IMR-90 (cell line): ENCODE data around the gene CTNND2. TPM values are rescaled to one million over a fixed set of nuclear protein-coding genes. Genes with fewer than 3 reads are reported as not detected.

Experiments used
- ATAC-seq: fragments of 200-7000 bp; cut with Tn5 transposase; 2 replicates; pipeline ENCODE4 v1.9.1; 2020; ENCODE audit warnings: low read depth, mild to moderate bottlenecking, moderate library complexity
- BruUV-seq: library from RNA; stranded (reverse); fragments of 400-500 nt; replicated peaks from 2 replicates; lab custom pipeline; 2021; lab: Mats Ljungman, UMichigan
- CTCF ChIA-PET: fragments of 300-600 bp; formaldehyde crosslinking; extraction: SDS; loops from one replicate; lab custom pipeline; 2021; ENCODE audit warnings: antibody characterized with exemption; lab: Yijun Ruan, JAX
- POLR2A ChIA-PET: fragments of 300-600 bp; sonication (Branson Sonifier 250); formaldehyde crosslinking; loops from one replicate; lab custom pipeline; 2022; ENCODE audit warnings: antibody characterized with exemption; ENCODE audit not compliant: unreplicated experiment; lab: Charles Lee
- DNase-seq: peaks from one replicate; pipeline ENCODE4 v3.0.0; 2013
- H2AFZ ChIP-seq: replicated peaks from 2 replicates; pipeline ENCODE3; 2013; ENCODE audit warnings: low read length, mild to moderate bottlenecking; ENCODE audit not compliant: poor library complexity
- H2AK5ac ChIP-seq: 2 replicates; pipeline ENCODE4 v1.6.1; 2013; ENCODE audit warnings: low read depth, low read length, inconsistent platforms
- H2AK9ac ChIP-seq: replicated peaks from 2 replicates; pipeline ENCODE3; 2013; ENCODE audit warnings: mild to moderate bottlenecking, low read depth, low read length, moderate library complexity; ENCODE audit not compliant: poor library complexity
- H2BK120ac ChIP-seq: 2 replicates; pipeline ENCODE4 v1.6.1; 2013; ENCODE audit warnings: low read depth, low read length, inconsistent platforms
- H2BK15ac ChIP-seq: 3 replicates; pipeline ENCODE4 v1.6.1; 2013; ENCODE audit warnings: low read depth, low read length, inconsistent platforms
- H2BK20ac ChIP-seq: 2 replicates; pipeline ENCODE4 v1.6.1; 2013; ENCODE audit warnings: low read depth, mild to moderate bottlenecking, inconsistent platforms, low read length, moderate library complexity
- H2BK5ac ChIP-seq: 2 replicates; pipeline ENCODE4 v1.6.1; 2013; ENCODE audit warnings: mild to moderate bottlenecking, low read depth, low read length, inconsistent platforms; ENCODE audit not compliant: poor library complexity, severe bottlenecking
- H3K14ac ChIP-seq: replicated peaks from 2 replicates; pipeline ENCODE4 v1.6.1; 2013; ENCODE audit warnings: low read depth, low read length, inconsistent platforms
- H3K18ac ChIP-seq: 2 replicates; pipeline ENCODE4 v1.6.1; 2013; ENCODE audit warnings: low read depth, low read length, control low read depth
- H3K23ac ChIP-seq: 2 replicates; pipeline ENCODE4 v1.6.1; 2013; ENCODE audit warnings: low read depth, low read length, inconsistent platforms
- H3K27ac ChIP-seq: 2 replicates; pipeline ENCODE4 v1.5.1; 2013; ENCODE audit warnings: mild to moderate bottlenecking, control low read depth, low read length; ENCODE audit not compliant: insufficient read depth
- H3K27me3 ChIP-seq: 2 replicates; pipeline ENCODE4 v1.6.1; 2013; ENCODE audit warnings: low read length; ENCODE audit not compliant: control insufficient read depth, insufficient read depth
- H3K36me3 ChIP-seq: 2 replicates; pipeline ENCODE4 v1.6.1; 2013; ENCODE audit warnings: low read length, mixed read lengths; ENCODE audit not compliant: control insufficient read depth, insufficient read depth
- H3K4ac ChIP-seq: 2 replicates; pipeline ENCODE4 v1.6.1; 2013; ENCODE audit warnings: low read depth, low read length, inconsistent platforms
- H3K4me1 ChIP-seq: 2 replicates; pipeline ENCODE4 v1.6.1; 2013; ENCODE audit warnings: low read length, mixed read lengths; ENCODE audit not compliant: control insufficient read depth, insufficient read depth
- H3K4me2 ChIP-seq: 2 replicates; pipeline ENCODE4 v1.6.1; 2013; ENCODE audit warnings: low read depth, mild to moderate bottlenecking, control low read depth, low read length, moderate library complexity
- H3K4me3 ChIP-seq: 2 replicates; pipeline ENCODE4 v1.5.1; 2013; ENCODE audit warnings: low read depth, mild to moderate bottlenecking, control low read depth, low read length, moderate library complexity; ENCODE audit not compliant: insufficient read depth
- H3K56ac ChIP-seq: 2 replicates; pipeline ENCODE4 v1.6.1; 2013; ENCODE audit warnings: low read length, inconsistent platforms; ENCODE audit not compliant: insufficient read depth; ENCODE audit errors: extremely low read depth
- H3K79me1 ChIP-seq, 2 experiments: 2 replicates each; pipeline ENCODE4 v1.6.1; 2013; ENCODE audit warnings: low read length in 2 of 2, inconsistent platforms in 1 of 2, low read depth in 1 of 2
- H3K9ac ChIP-seq: 2 replicates; pipeline ENCODE4 v1.6.1; 2013; ENCODE audit warnings: low read depth, low read length, control low read depth
- H3K9me1 ChIP-seq: 2 replicates; pipeline ENCODE4 v1.6.1; 2013; ENCODE audit warnings: low read length, inconsistent platforms; ENCODE audit not compliant: insufficient read depth
- H3K9me3 ChIP-seq: 2 replicates; pipeline ENCODE4 v1.6.1; 2013; ENCODE audit warnings: low read length; ENCODE audit not compliant: control insufficient read depth, insufficient read depth
- H4K20me1 ChIP-seq: 2 replicates; pipeline ENCODE4 v1.6.1; 2013; ENCODE audit warnings: low read length, inconsistent platforms; ENCODE audit not compliant: insufficient read depth
- H4K5ac ChIP-seq: 2 replicates; pipeline ENCODE4 v1.6.1; 2013; ENCODE audit warnings: mild to moderate bottlenecking, low read depth, low read length, control low read depth
- H4K8ac ChIP-seq, 2 experiments: 2 replicates each; pipeline ENCODE4 v1.6.1; 2013; ENCODE audit warnings: low read depth in 2 of 2, low read length in 2 of 2, control low read depth in 1 of 2, inconsistent platforms in 1 of 2
- H4K91ac ChIP-seq: 2 replicates; pipeline ENCODE4 v1.6.1; 2013; ENCODE audit warnings: low read depth, low read length, inconsistent platforms; ENCODE audit not compliant: insufficient read depth
- BHLHE40 ChIP-seq: fragments of 150-350 bp; IDR thresholded peaks from 2 replicates; pipeline ENCODE4 v1.6.1; 2016; ENCODE audit warnings: mild to moderate bottlenecking, low read depth, low read length
- CEBPB ChIP-seq: IDR thresholded peaks from 2 replicates; pipeline ENCODE4 v1.6.1; 2012; ENCODE audit warnings: low read depth, low read length, improper control_type of control experiment
- CHD1 ChIP-seq: IDR thresholded peaks from 2 replicates; pipeline ENCODE4 v1.6.1; 2012; ENCODE audit warnings: low read depth, low read length, improper control_type of control experiment
- FOS ChIP-seq: fragments of 150-350 bp; IDR thresholded peaks from 2 replicates; pipeline ENCODE4 v1.6.1; 2016; ENCODE audit warnings: low read depth, low read length
- MAFK ChIP-seq: IDR thresholded peaks from 2 replicates; pipeline ENCODE4 v1.6.1; 2012; ENCODE audit warnings: low read depth, low read length, improper control_type of control experiment
- MAZ ChIP-seq: IDR thresholded peaks from 2 replicates; pipeline ENCODE4 v1.6.1; 2012; ENCODE audit warnings: low read depth, mild to moderate bottlenecking, low read length, improper control_type of control experiment, moderate library complexity, borderline replicate concordance
- MXI1 ChIP-seq: IDR thresholded peaks from 2 replicates; pipeline ENCODE4 v1.6.1; 2012; ENCODE audit warnings: low read depth, mild to moderate bottlenecking, low read length, moderate library complexity, borderline replicate concordance
- NFE2L2 ChIP-seq: fragments of 150-350 bp; IDR thresholded peaks from 2 replicates; pipeline ENCODE4 v1.6.1; 2016; ENCODE audit warnings: low read depth, mild to moderate bottlenecking, low read length
- POLR2A ChIP-seq: IDR thresholded peaks from 2 replicates; pipeline ENCODE4 v1.6.1; 2012; ENCODE audit warnings: mild to moderate bottlenecking, low read depth, low read length
- RAD21 ChIP-seq: IDR thresholded peaks from 2 replicates; pipeline ENCODE4 v1.6.1; 2012; ENCODE audit warnings: low read length, improper control_type of control experiment
- RCOR1 ChIP-seq: IDR thresholded peaks from 2 replicates; pipeline ENCODE4 v1.6.1; 2012; ENCODE audit warnings: mild to moderate bottlenecking, low read length, improper control_type of control experiment; ENCODE audit not compliant: insufficient replicate concordance
- RFX5 ChIP-seq: IDR thresholded peaks from 2 replicates; pipeline ENCODE4 v1.8.0; 2012; ENCODE audit warnings: low read depth, mild to moderate bottlenecking, low read length, moderate library complexity
- SMC3 ChIP-seq: fragments of 150-350 bp; IDR thresholded peaks from 2 replicates; pipeline ENCODE4 v1.6.1; 2016; ENCODE audit warnings: low read depth, mild to moderate bottlenecking, antibody characterized with exemption, low read length, moderate library complexity
- WGBS, 2 experiments: methylation state at CpG; one replicate each; pipeline versions ENCODE4 v1.1.5 to v1.1.7; 2013; ENCODE audit warnings: missing lambda C conversion rate in 2 of 2; ENCODE audit not compliant: insufficient read length in 1 of 2; ENCODE audit errors: extremely low coverage in 2 of 2; 5-methylcytosine and 5-hydroxymethylcytosine counted together
- dilution Hi-C: fragments of 300-500 bp; cut with HindIII; formaldehyde crosslinking; loops from one replicate; pipeline ENCODE4 v1.14.3; 2018; ENCODE audit warnings: low sequenced_read_pairs; ENCODE audit not compliant: unreplicated experiment
- in situ Hi-C: fragments of 300-500 bp; cut with MboI; formaldehyde crosslinking; loops from 3 replicates; pipeline ENCODE4 v1.14.3; 2019; ENCODE audit warnings: low sequenced_read_pairs, inconsistent platforms, mixed read lengths
- intact Hi-C: fragments of 100-400 bp; cut with micrococcal nuclease; formaldehyde crosslinking; loops from 2 replicates; pipeline ENCODE4 v1.10.0; 2022
- polyA plus RNA-seq, 3 experiments: library from polyadenylated mRNA; depleted of rRNA; stranded (reverse); fragments of >200 nt; gene quantifications; 2 replicates each; pipeline ENCODE4 v1.2.3, GENCODE V29; 2012; ENCODE audit warnings: low replicate concordance in 1 of 3
- total RNA-seq: library from RNA; depleted of rRNA; stranded (reverse); fragments of >200 nt; gene quantifications from 2 replicates; pipeline ENCODE4 v1.2.3, GENCODE V29; 2012
- TF ChIP-seq, protein P1 (sequence below): fragments of 150-350 bp; IDR thresholded peaks from 2 replicates; pipeline ENCODE4 v1.6.1; 2016; ENCODE audit warnings: low read depth, mild to moderate bottlenecking, low read length, moderate library complexity, borderline replicate concordance
- TF ChIP-seq, protein P2 (sequence below): fragments of 150-350 bp; IDR thresholded peaks from 2 replicates; pipeline ENCODE4 v1.6.1; 2017; ENCODE audit warnings: mild to moderate bottlenecking, antibody characterized with exemption, low read length, low read depth
- TF ChIP-seq, protein P3 (sequence below): conservative IDR thresholded peaks from 2 replicates; pipeline ENCODE4 v1.5.1; 2012; ENCODE audit warnings: mild to moderate bottlenecking, low read depth, low read length, improper control_type of control experiment

Gene CTNND2
- total and polyA plus RNA-seq, 2 of the 4 experiments (the other 2 are of a cell fraction) = not detected

DNA sequence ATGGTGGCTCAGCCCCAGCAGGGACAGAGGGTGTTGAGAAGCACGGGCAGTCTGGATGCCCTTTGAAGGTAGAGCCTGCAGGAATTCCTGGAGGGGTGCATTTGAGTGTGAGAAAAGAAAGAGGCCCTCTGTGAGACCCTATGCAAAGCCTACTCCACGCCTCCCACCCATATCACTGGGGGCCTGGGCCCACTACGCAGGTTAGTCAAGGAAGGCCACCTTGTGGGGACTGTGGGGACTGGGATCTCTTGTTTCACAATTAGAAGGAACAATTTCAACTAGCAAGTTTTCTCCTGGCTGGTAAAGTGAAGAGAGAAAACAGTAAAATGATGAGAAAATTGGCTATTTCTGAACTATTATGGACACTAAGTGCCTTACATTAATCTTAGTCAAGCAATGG, 657.0 kb downstream of the CTNND2 start:
- Histone ChIP-seq H2AFZ (no peak overlapping the region), H2BK20ac (no peak overlapping the region), H3K4me2 (no peak overlapping the region), H3K23ac (no peak overlapping the region), H3K56ac (no peak overlapping the region), H3K9ac (no peak overlapping the region), H3K27me3 (no peaks in the 10 kb centered on the region), H3K9me1 (no peaks in the 10 kb centered on the region), H3K27ac (no peak overlapping the region), H3K14ac (no peak overlapping the region), H4K8ac (no peak overlapping the region), H4K20me1 (no peaks in the 10 kb centered on the region), H2BK5ac (no peak overlapping the region), H4K5ac (no peak overlapping the region), H2AK9ac (no peak overlapping the region), H4K91ac (no peak overlapping the region), H2AK5ac (no peak overlapping the region), H2BK15ac (no peak overlapping the region), H3K4me3 (no peak overlapping the region), H3K4ac (no peak overlapping the region), H3K9me3 (no peaks in the 10 kb centered on the region), H3K36me3 (no peaks in the 10 kb centered on the region), H2BK120ac (no peak overlapping the region), H3K18ac (no peak overlapping the region), H3K79me1 (no peaks in the 10 kb centered on the region), H3K4me1 (peaks cover 3% of the 10 kb centered on the region; the same call in 1 of the 2 replicates)
- intact Hi-C loops = no loop called here
- in situ Hi-C loops = no loop called here
- ChIA-PET CTCF (interaction anchor here (0.7 to 1.0 kb wide), 2 partner anchors 95 to 390 kb away, joined by 3 read pairs; no protein-coding TSS in a partner anchor), POLR2A (no interaction called here)
- TF ChIP-seq SMC3 = no peak
- TF ChIP-seq RCOR1 = no peak
- no peak for TF ChIP-seq FOS
- TF ChIP-seq MAFK = no peak
- TF ChIP-seq, protein P1, sequence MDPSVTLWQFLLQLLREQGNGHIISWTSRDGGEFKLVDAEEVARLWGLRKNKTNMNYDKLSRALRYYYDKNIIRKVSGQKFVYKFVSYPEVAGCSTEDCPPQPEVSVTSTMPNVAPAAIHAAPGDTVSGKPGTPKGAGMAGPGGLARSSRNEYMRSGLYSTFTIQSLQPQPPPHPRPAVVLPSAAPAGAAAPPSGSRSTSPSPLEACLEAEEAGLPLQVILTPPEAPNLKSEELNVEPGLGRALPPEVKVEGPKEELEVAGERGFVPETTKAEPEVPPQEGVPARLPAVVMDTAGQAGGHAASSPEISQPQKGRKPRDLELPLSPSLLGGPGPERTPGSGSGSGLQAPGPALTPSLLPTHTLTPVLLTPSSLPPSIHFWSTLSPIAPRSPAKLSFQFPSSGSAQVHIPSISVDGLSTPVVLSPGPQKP = no peak
- no peak for TF ChIP-seq RAD21
- TF ChIP-seq, protein P2, sequence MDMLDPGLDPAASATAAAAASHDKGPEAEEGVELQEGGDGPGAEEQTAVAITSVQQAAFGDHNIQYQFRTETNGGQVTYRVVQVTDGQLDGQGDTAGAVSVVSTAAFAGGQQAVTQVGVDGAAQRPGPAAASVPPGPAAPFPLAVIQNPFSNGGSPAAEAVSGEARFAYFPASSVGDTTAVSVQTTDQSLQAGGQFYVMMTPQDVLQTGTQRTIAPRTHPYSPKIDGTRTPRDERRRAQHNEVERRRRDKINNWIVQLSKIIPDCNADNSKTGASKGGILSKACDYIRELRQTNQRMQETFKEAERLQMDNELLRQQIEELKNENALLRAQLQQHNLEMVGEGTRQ = no peak
- TF ChIP-seq POLR2A = no peak
- no peak for TF ChIP-seq RFX5
- no peak for TF ChIP-seq CEBPB
- TF ChIP-seq MAZ = no peak
- no peak for TF ChIP-seq NFE2L2
- no peak for TF ChIP-seq BHLHE40
- TF ChIP-seq, protein P3, sequence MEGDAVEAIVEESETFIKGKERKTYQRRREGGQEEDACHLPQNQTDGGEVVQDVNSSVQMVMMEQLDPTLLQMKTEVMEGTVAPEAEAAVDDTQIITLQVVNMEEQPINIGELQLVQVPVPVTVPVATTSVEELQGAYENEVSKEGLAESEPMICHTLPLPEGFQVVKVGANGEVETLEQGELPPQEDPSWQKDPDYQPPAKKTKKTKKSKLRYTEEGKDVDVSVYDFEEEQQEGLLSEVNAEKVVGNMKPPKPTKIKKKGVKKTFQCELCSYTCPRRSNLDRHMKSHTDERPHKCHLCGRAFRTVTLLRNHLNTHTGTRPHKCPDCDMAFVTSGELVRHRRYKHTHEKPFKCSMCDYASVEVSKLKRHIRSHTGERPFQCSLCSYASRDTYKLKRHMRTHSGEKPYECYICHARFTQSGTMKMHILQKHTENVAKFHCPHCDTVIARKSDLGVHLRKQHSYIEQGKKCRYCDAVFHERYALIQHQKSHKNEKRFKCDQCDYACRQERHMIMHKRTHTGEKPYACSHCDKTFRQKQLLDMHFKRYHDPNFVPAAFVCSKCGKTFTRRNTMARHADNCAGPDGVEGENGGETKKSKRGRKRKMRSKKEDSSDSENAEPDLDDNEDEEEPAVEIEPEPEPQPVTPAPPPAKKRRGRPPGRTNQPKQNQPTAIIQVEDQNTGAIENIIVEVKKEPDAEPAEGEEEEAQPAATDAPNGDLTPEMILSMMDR = no peak
- TF ChIP-seq CHD1 = no peak
- TF ChIP-seq MXI1 = no peak
- no peak for ATAC-seq
- DNase-seq = no peak
- dilution Hi-C loops = no loop called here
- WGBS, 2 experiments = no CpG with 5 or more reads among the region's 3 CpGs
- BruUV-seq = no TSS peak
